CD4-positive, CD25-positive, alpha-beta regulatory T cell (primary cell): Measurements from ENCODE around the gene CHD9. TPM values are rescaled to one million over a fixed set of nuclear protein-coding genes. Genes with fewer than 3 reads are reported as not detected.

Experiments
- ATAC-seq, 2 donors: fragments of 150-1000 bp; cut with Tn5 transposase; one replicate each; pipeline ENCODE4 v1.10.0; 2021; ENCODE audit warnings: low read depth in 2 of 2, moderate number of reproducible peaks in 2 of 2, moderate library complexity in 1 of 2
- DNase-seq, 3 donors: peaks; one replicate each; pipeline versions ENCODE4 v3.0.0 to v3.0.0-alpha.2; 2012 to 2022; ENCODE audit warnings: mixed read lengths in 1 of 3
- H3K27ac ChIP-seq: one replicate; pipeline ENCODE4 v1.7.0; 2013; ENCODE audit warnings: mild to moderate bottlenecking, low read length; ENCODE audit not compliant: insufficient read depth, poor library complexity, severe bottlenecking
- H3K27me3 ChIP-seq: one replicate; pipeline ENCODE4 v1.7.0; 2013; ENCODE audit warnings: low read length; ENCODE audit not compliant: control insufficient read depth, insufficient read depth
- H3K36me3 ChIP-seq: one replicate; pipeline ENCODE4 v1.7.0; 2013; ENCODE audit warnings: mild to moderate bottlenecking, low read length, moderate library complexity; ENCODE audit not compliant: control insufficient read depth, insufficient read depth
- H3K4me1 ChIP-seq: 2 replicates; pipeline ENCODE4 v1.7.0; 2013; ENCODE audit warnings: mild to moderate bottlenecking, low read length; ENCODE audit not compliant: insufficient read depth, control insufficient read depth, poor library complexity, severe bottlenecking
- H3K4me3 ChIP-seq: one replicate; pipeline ENCODE4 v1.7.0; 2013; ENCODE audit warnings: low read depth, mild to moderate bottlenecking, low read length, moderate library complexity
- H3K9me3 ChIP-seq, 2 experiments: 1 replicate in 1 of 2; 2 replicates in 1 of 2; pipeline ENCODE4 v1.7.0; 2013; ENCODE audit warnings: low read length in 2 of 2, mild to moderate bottlenecking in 1 of 2, moderate library complexity in 1 of 2; ENCODE audit not compliant: control insufficient read depth in 2 of 2
- H3K27ac Mint-ChIP-seq, 3 donors: one replicate each; pipeline ENCODE4 v1.8.0; 2020 to 2022; ENCODE audit warnings: mild to moderate bottlenecking in 3 of 3, mixed read lengths in 3 of 3, moderate library complexity in 2 of 3
- H3K27me3 Mint-ChIP-seq: one replicate; pipeline ENCODE4 v1.8.0; 2022; ENCODE audit warnings: mild to moderate bottlenecking, mixed read lengths
- H3K36me3 Mint-ChIP-seq: one replicate; pipeline ENCODE4 v1.8.0; 2020; ENCODE audit warnings: mixed read lengths
- H3K4me1 Mint-ChIP-seq, 4 donors: one replicate each; pipeline ENCODE4 v1.8.0; 2020 to 2022; ENCODE audit warnings: mixed read lengths in 4 of 4, mild to moderate bottlenecking in 1 of 4
- H3K4me3 Mint-ChIP-seq, 4 donors: one replicate each; pipeline ENCODE4 v1.8.0; 2020 to 2022; ENCODE audit warnings: mild to moderate bottlenecking in 4 of 4, mixed read lengths in 4 of 4, moderate library complexity in 3 of 4
- H3K9me3 Mint-ChIP-seq, 7 donors: one replicate each; pipeline ENCODE4 v1.8.0; 2020 to 2022; ENCODE audit warnings: mixed read lengths in 7 of 7, mild to moderate bottlenecking in 3 of 7, moderate library complexity in 2 of 7
- polyA plus RNA-seq, 4 donors: library from polyadenylated mRNA; unstranded; fragments of 300-500 nt; fragmentation: Illumina TruSeq; gene quantifications; one replicate each; pipeline ENCODE4 v1.2.3, GENCODE V29; 2021
- total RNA-seq: library from RNA; stranded (reverse); gene quantifications from one replicate; pipeline ENCODE4 v1.2.3, GENCODE V29; 2022

The CHD9 gene
- total and polyA plus RNA-seq, 5 donors from 2014 or later, result 17.6 to 32.7 (median 23.2) TPM

DNA sequence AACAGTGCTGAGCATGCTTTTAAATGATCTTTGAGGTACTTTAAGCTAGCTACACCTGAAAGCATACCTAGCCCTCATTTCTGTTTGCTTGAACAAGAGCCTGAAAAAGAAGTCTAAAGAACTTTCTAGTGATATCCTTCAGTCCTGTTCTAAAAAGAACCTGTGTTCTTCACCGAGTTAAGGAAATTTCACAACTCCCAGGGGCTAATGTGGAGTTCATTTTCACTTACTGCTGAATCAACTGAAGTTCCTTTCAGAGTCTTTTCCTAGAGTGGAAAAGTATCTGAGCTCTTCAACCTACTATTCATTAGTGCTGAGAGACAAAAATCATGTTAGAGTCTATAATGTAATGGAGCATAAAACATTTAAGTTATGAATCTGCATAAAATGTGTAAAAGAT, 66.9 kb downstream of the CHD9 start:
- Mint-ChIP-seq H3K4me1 (no peaks in the 10 kb centered on the region), H3K36me3 (no peaks in the 10 kb centered on the region), H3K27me3 (no peaks in the 10 kb centered on the region), H3K9me3 (peaks cover 0 to 4% (median 2%) of the 10 kb centered on the region in 7 donors), H3K4me3 (no peak overlapping the region), H3K27ac (peak overlapping the region in 1 of 3 donors; percentile 24)
- Histone ChIP-seq H3K4me3 (no peak overlapping the region), H3K27me3 (no peaks in the 10 kb centered on the region), H3K27ac (no peak overlapping the region), H3K9me3 (no peaks in the 10 kb centered on the region), H3K4me1 (no peaks in the 10 kb centered on the region), H3K36me3 (no peaks in the 10 kb centered on the region)
- ATAC-seq (no peak), DNase-seq (no peak)

DNA sequence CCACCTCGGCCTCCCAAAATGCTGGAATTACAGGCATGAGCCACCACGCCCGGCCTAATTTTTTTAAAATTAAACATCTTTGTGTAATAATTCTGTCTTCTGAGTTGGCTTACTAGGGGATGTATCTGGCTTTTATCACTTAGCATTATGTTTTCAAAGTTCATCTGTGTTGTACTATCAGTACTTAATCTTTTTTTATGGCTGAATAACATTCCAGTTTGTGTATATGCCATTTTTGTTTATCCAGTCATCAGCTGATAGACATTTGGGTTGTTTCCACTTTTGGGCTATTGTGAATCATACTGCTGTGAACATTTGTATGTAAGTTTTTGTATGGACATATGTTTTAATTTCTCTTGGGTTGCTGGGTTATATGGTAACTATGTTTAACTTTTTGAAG, 69.0 kb downstream of the CHD9 start:
- Mint-ChIP-seq H3K36me3 (no peaks in the 10 kb centered on the region), H3K27ac (peak overlapping the region in 1 of 3 donors; percentile 26), H3K4me1 (no peaks in the 10 kb centered on the region), H3K9me3 (peaks cover 0 to 4% (median 2%) of the 10 kb centered on the region in 7 donors), H3K4me3 (no peak overlapping the region), H3K27me3 (no peaks in the 10 kb centered on the region)
- DNase-seq (no peak), ATAC-seq (no peak)
- Histone ChIP-seq H3K9me3 (no peaks in the 10 kb centered on the region), H3K27ac (no peak overlapping the region), H3K27me3 (no peaks in the 10 kb centered on the region), H3K4me1 (no peaks in the 10 kb centered on the region), H3K4me3 (no peak overlapping the region), H3K36me3 (no peaks in the 10 kb centered on the region)

GRCh38 chr16:53126390-53126789, 71.6 kb downstream of the CHD9 start:
- Mint-ChIP-seq H3K27me3 (no peaks in the 10 kb centered on the region), H3K4me3 (peak overlapping the region in 1 of 4 donors; percentile 14), H3K36me3 (no peaks in the 10 kb centered on the region), H3K9me3 (peaks cover 0 to 4% (median 2%) of the 10 kb centered on the region in 7 donors), H3K27ac (no peak overlapping the region), H3K4me1 (peaks cover 0 to 10% (median 4%) of the 10 kb centered on the region in 4 donors)
- H3K36me3 ChIP-seq, result no peaks in the 10 kb centered on the region
- ATAC-seq, result no peak
- no peaks in the 10 kb centered on the region for H3K9me3 ChIP-seq
- no peak for DNase-seq
- peaks cover 6% of the 10 kb centered on the region for H3K4me1 ChIP-seq
- H3K27ac ChIP-seq, result no peak overlapping the region
- no peaks in the 10 kb centered on the region for H3K27me3 ChIP-seq
- no peak overlapping the region for H3K4me3 ChIP-seq

DNA sequence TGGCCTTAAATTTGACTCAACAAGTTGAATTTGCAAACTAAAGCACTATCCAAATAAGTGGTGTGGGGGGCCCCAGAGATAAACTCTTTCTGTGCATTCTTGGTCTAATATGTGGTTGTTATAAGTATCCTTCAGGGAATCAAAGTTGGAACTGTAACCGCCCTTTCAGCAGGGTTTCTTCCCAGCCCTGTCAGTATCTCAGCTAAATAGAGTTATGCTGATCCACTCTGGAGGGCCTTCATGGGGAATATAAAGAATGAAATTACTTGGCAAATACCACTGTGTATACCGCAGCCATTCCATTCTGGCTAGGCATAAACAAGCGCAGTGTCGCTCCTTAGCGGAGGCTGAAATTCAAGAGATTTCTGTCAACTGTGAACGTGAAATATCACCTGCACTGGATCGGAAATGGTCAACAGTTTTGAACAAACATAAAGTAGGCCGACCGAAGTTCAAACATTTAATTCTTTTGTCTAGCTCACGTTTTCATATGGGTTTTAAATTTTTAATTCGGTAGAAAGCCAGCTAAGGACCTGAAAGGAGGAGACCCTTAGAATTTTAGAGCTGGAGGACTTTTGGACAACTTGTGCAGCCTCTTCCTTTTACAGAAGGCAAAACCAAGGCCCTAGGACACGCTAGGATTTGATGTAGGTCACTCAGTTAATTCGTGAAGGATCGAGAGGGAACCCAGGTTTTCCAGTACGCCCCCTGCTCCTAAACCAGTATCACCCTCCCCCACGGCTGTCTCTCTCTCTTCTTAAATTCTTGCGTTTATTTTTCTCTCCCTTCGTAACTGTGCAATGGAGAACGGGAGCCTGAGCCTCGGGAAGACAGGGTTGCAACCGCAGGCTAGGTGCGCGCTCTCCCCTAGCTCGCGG, 74.7 kb downstream of the CHD9 start:
- no peaks in the 10 kb centered on the region for H3K36me3 Mint-ChIP-seq
- H3K27ac ChIP-seq, result peak overlapping the region; percentile 47

GRCh38 chr16:53130159-53131049, 75.6 kb downstream of the CHD9 start:
- Mint-ChIP-seq H3K9me3 (no peaks in the 10 kb centered on the region), H3K4me1 (peaks cover 6 to 30% (median 19%) of the 10 kb centered on the region in 4 donors), H3K27me3 (no peaks in the 10 kb centered on the region), H3K36me3 (no peaks in the 10 kb centered on the region), H3K27ac (peak overlapping the region; percentile 63 to 81 (median 71)), H3K4me3 (peak overlapping the region; percentile 84 to 91 (median 88))
- peak overlapping the region; percentile 66 for H3K27ac ChIP-seq
- DNase-seq (peak; percentile 94 to 96 (median 94)), ATAC-seq (peak; percentile 84 to 91)
- H3K9me3 ChIP-seq, result no peaks in the 10 kb centered on the region
- no peaks in the 10 kb centered on the region for H3K36me3 ChIP-seq
- H3K27me3 ChIP-seq, result no peaks in the 10 kb centered on the region
- peaks cover 9% of the 10 kb centered on the region for H3K4me1 ChIP-seq
- peak overlapping the region; percentile 61 for H3K4me3 ChIP-seq

More for the DNA sequence above, 74.7 kb downstream of the CHD9 start:
- Histone ChIP-seq H3K4me3 (peak overlapping the region; percentile 61), H3K27me3 (no peaks in the 10 kb centered on the region), H3K36me3 (no peaks in the 10 kb centered on the region), H3K9me3 (no peaks in the 10 kb centered on the region), H3K4me1 (peaks cover 9% of the 10 kb centered on the region)
- Mint-ChIP-seq H3K27me3 (no peaks in the 10 kb centered on the region), H3K27ac (peak overlapping the region; percentile 63 to 81 (median 71)), H3K9me3 (no peaks in the 10 kb centered on the region), H3K4me3 (peak overlapping the region; percentile 81 to 91 (median 84)), H3K4me1 (peaks cover 6 to 22% (median 13%) of the 10 kb centered on the region in 4 donors)
- no peak for ATAC-seq
- no peak for DNase-seq

- ATAC-seq (no peak), DNase-seq (no peak)
- no peak overlapping the region for H3K27ac Mint-ChIP-seq
- H3K27me3 Mint-ChIP-seq, result no peaks in the 10 kb centered on the region
- H3K4me1 Mint-ChIP-seq, result peaks cover 6 to 32% (median 20%) of the 10 kb centered on the region in 4 donors
- H3K9me3 ChIP-seq, result no peaks in the 10 kb centered on the region
- H3K27ac ChIP-seq, result peak overlapping the region; percentile 66
- no peaks in the 10 kb centered on the region for H3K27me3 ChIP-seq
- H3K36me3 ChIP-seq, result no peaks in the 10 kb centered on the region
- no peaks in the 10 kb centered on the region for H3K36me3 Mint-ChIP-seq
- peaks cover 9% of the 10 kb centered on the region for H3K4me1 ChIP-seq
- H3K4me3 ChIP-seq, result no peak overlapping the region
- H3K9me3 Mint-ChIP-seq, result no peaks in the 10 kb centered on the region
- H3K4me3 Mint-ChIP-seq, result peak overlapping the region in 3 of 4 donors; percentile 84 to 88 (median 87)
Observed at GRCh38 chr16:53131050-53131362, 76.2 kb downstream of the CHD9 start.

DNA sequence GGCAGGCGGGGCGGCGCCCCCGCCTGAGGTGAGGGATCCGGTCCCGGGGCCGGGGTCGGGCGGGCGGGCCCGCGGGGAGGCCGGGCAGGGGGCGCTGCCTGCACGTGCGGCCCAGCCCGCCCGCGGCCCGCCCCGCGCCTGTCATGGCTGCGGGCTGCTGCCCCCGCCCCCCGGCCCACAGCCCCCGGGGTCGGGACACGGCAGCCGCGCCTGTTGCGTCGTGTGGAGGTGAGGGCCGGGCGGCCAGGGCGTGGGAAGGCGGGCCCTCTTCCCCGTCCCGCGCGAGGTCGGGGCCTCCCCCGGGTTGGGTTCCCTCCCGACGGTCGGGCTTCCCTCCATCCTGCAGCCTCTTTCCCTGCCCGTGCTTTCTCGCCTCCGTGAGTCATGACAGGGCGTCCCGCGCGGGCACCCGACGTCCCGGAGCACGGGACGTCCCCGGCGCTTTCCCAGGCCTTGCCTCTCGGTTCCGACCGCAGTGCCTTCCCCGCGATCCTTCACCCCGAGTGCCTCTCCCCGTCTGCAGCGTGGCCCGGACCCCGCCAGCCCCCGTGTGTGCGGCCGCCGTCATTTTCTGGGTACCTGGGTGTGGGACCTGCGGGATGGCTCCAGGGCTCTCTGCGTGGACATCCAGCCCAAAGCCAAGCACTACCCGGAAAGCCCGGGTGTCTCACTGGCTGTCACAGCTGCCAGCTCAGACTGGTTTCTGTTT, 76.7 kb downstream of the CHD9 start:
- Histone ChIP-seq H3K4me1 (peaks cover 9% of the 10 kb centered on the region), H3K9me3 (no peaks in the 10 kb centered on the region), H3K4me3 (peak overlapping the region; percentile 62), H3K27me3 (no peaks in the 10 kb centered on the region), H3K36me3 (no peaks in the 10 kb centered on the region), H3K27ac (peak overlapping the region; percentile 57)
- Mint-ChIP-seq H3K36me3 (no peaks in the 10 kb centered on the region), H3K4me3 (peak overlapping the region; percentile 93 to 96 (median 94)), H3K27me3 (no peaks in the 10 kb centered on the region), H3K9me3 (no peaks in the 10 kb centered on the region), H3K27ac (peak overlapping the region; percentile 78 to 93 (median 79)), H3K4me1 (peaks cover 6 to 32% (median 20%) of the 10 kb centered on the region in 4 donors)
- ATAC-seq (peak; percentile 3 to 9), DNase-seq (peak; percentile 42 to 63 (median 43))
